Fibroblast of mammary gland (primary cell): ENCODE results near the gene NRXN3.

Experiments used
- DNase-seq: peaks from one replicate; pipeline ENCODE4 v3.0.0-alpha.2; 2010; ENCODE audit warnings: low read depth
- H3K4me3 ChIP-seq: 2 replicates; pipeline ENCODE4 v1.5.1; 2011; ENCODE audit warnings: low read depth, mild to moderate bottlenecking, low read length, moderate library complexity; ENCODE audit not compliant: control insufficient read depth
- TF ChIP-seq, protein P1 (sequence below): conservative IDR thresholded peaks from 2 replicates; pipeline ENCODE4 v1.5.1; 2011; ENCODE audit warnings: low read depth, low read length, inconsistent platforms; ENCODE audit not compliant: control insufficient read depth, insufficient read depth

The NRXN3 gene

DNA sequence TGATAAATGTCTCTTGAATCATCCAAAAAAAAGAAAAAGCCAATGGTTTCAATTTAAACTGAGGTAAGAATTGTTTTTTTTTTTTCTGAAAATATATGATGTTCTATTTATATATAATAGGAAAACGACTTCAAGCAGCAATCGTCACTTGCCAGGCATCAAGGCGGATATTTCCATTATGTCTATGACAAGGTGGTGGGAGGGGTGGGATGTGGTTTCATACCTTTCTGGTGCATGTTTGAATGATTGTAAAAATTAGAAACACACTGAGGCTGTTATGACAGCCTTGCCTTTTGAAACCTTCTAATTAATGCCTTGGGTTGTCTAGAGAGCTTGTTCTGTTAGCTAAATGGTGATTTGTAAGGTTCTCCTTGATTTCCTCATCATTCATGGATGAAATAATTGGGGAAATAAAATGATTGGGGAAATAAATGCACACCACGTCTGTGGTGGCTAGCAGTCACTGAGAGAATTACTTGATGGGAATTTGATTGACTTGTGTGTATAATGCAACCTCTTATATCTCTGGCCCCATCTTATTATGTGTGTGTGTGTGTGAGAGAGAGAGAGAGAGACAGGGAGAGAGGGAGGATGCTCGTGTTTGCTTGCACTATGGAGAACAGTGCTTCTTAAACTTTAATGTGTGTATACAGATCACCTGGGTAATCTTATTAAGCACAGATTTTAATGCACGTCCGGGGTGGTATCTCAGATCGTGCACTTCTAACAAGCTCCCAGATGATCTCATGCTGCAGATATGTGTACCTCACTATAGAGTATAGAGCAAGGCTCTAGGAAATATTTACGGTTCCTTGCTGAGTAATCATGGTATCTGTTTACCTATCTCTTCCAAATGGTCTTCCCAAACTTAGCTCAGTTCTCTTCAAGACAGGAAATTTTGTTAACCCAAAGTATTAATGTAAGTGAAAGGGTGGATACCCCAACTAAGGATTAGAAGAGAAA is 1538.5 kb downstream of the NRXN3 start:
- TF ChIP-seq, protein P1, sequence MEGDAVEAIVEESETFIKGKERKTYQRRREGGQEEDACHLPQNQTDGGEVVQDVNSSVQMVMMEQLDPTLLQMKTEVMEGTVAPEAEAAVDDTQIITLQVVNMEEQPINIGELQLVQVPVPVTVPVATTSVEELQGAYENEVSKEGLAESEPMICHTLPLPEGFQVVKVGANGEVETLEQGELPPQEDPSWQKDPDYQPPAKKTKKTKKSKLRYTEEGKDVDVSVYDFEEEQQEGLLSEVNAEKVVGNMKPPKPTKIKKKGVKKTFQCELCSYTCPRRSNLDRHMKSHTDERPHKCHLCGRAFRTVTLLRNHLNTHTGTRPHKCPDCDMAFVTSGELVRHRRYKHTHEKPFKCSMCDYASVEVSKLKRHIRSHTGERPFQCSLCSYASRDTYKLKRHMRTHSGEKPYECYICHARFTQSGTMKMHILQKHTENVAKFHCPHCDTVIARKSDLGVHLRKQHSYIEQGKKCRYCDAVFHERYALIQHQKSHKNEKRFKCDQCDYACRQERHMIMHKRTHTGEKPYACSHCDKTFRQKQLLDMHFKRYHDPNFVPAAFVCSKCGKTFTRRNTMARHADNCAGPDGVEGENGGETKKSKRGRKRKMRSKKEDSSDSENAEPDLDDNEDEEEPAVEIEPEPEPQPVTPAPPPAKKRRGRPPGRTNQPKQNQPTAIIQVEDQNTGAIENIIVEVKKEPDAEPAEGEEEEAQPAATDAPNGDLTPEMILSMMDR = no peak
- no peak overlapping the region for H3K4me3 ChIP-seq
- no peak for DNase-seq

GRCh38 chr14:79709573-79709972 is 1539.4 kb downstream of the NRXN3 start:
- TF ChIP-seq, protein P1 = no peak
- no peak overlapping the region for H3K4me3 ChIP-seq
- no peak for DNase-seq

DNA sequence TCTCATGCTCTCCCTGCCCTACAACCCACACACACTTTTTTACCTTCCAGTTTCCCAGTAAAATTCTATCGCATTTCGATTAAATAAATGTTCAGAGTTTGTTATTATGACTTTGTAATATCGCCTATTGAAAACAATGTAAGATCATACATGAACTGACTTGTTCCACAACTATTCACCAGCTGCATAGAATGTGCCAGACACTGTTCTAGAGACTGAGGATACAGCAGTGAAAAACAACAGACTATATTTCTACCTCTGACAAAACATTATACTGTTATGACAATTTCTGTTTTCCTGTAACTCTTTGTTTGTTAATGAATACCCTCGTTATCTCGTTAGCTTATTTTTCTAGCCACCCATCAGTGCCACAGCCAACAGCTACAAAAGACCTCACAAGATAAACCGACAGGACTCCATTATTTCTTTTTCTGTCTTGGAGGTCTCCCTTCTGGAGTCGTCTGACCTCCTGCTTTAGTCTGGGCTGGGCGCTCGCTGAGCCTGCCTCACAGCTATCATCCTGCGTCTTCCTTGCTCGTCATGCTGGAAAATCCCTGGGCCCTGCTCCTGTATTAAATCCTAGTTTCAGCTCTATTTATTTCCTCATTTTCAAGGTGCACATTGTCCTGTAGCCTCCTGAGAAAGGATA is 1542.3 kb downstream of the NRXN3 start:
- DNase-seq = no peak
- no peak overlapping the region for H3K4me3 ChIP-seq
- TF ChIP-seq, protein P1 = no peak

GRCh38 chr14:79721399-79722084 is 1551.4 kb downstream of the NRXN3 start:
- no peak overlapping the region for H3K4me3 ChIP-seq
- TF ChIP-seq, protein P1 = no peak
- DNase-seq = no peak

- DNase-seq = no peak
Observed at GRCh38 chr14:79724934-79725717, 1555.0 kb downstream of the NRXN3 start.

More at GRCh38 chr14:79724934-79725717, 1555.0 kb downstream of the NRXN3 start:
- TF ChIP-seq, protein P1 = no peak
- no peak overlapping the region for H3K4me3 ChIP-seq
